Heart left ventricle (tissue), 16 donors: ENCODE measurements around the gene TF. TPM values are rescaled to one million over a fixed set of nuclear protein-coding genes. Genes with fewer than 3 reads are reported as not detected.

Experiments used
- ATAC-seq, 4 donors: fragments of 200-7000 bp; cut with Tn5 transposase; one replicate each; pipeline ENCODE4 v1.9.1; 2020 to 2022; ENCODE audit warnings: moderate library complexity in 4 of 4, mild to moderate bottlenecking in 3 of 4, moderate number of reproducible peaks in 1 of 4
- DNase-seq, 5 donors: peaks; one replicate each; pipeline ENCODE4 v3.0.0-alpha.2; 2020
- H3K27ac ChIP-seq, 12 donors: fragments of 200-600 bp; sonication (generic) in 4 of 12; one replicate each; pipeline versions ENCODE4 v1.5.0 to v1.8.0; 2016 to 2022; ENCODE audit warnings: mild to moderate bottlenecking in 2 of 12
- H3K27me3 ChIP-seq, 9 donors: fragments of 200-600 bp; sonication (generic) in 2 of 9; one replicate each; pipeline versions ENCODE4 v1.5.1 to v1.8.0; 2016 to 2022; ENCODE audit warnings: mild to moderate bottlenecking in 3 of 9
- H3K36me3 ChIP-seq, 9 donors: fragments of 200-600 bp; sonication (generic) in 2 of 9; one replicate each; pipeline versions ENCODE4 v1.5.0 to v1.8.0; 2018 to 2022; ENCODE audit warnings: mild to moderate bottlenecking in 2 of 9
- H3K4me1 ChIP-seq, 12 donors: fragments of 200-600 bp; sonication (generic) in 4 of 12; one replicate each; pipeline versions ENCODE4 v1.5.0 to v1.8.0; 2016 to 2022; ENCODE audit warnings: mild to moderate bottlenecking in 3 of 12
- H3K4me3 ChIP-seq, 12 donors: fragments of 200-600 bp; sonication (generic) in 4 of 12; one replicate each; pipeline versions ENCODE4 v1.5.0 to v1.8.0; 2017 to 2022; ENCODE audit warnings: mild to moderate bottlenecking in 9 of 12, moderate library complexity in 4 of 12
- H3K9me3 ChIP-seq, 12 donors: fragments of 200-600 bp; sonication (generic) in 4 of 12; one replicate each; pipeline versions ENCODE4 v1.5.0 to v1.8.0; 2016 to 2022; ENCODE audit warnings: mild to moderate bottlenecking in 1 of 12
- POLR2A ChIP-seq, 2 donors: fragments of 450-650 bp; IDR thresholded peaks; one replicate each; pipeline ENCODE4 v1.6.1; 2017; ENCODE audit warnings: antibody characterized with exemption in 2 of 2, mild to moderate bottlenecking in 2 of 2, moderate library complexity in 2 of 2
- WGBS, 4 donors: extraction: QIAGEN DNeasy Blood & Tissue Kit in 2 of 4; methylation state at CpG; one replicate each; pipeline versions ENCODE4 v1.1.5 to v1.1.7; 2013 to 2018; 5-methylcytosine and 5-hydroxymethylcytosine counted together
- intact Hi-C, 10 donors: fragments of 100-400 bp; cut with DNase I; formaldehyde crosslinking; loops; one replicate each; pipeline versions ENCODE4 v1.11.1 to v1.14.2; 2022
- polyA plus RNA-seq, 2 donors: library from polyadenylated mRNA; stranded (reverse); fragments of 200-250 nt; gene quantifications; one replicate each; pipeline ENCODE4 v1.2.3, GENCODE V29; 2013
- total RNA-seq, 9 donors: library from RNA; depleted of rRNA in 2 of 9; stranded (reverse); fragments of >200 nt in 2 of 9; fragmentation: NEBNext Ultra II Directional in 3 of 9; extraction: Animal tissue kit (Norgen Biotek cat#: 25700) in 3 of 9; gene quantifications; one replicate each; pipeline versions ENCODE4 v1.1.0 to v1.2.4, GENCODE V29; 2016 to 2023
- TF ChIP-seq, protein P1 (sequence below), 12 donors: fragments of 200-600 bp; sonication (generic) in 4 of 12; IDR thresholded peaks; one replicate each; pipeline versions ENCODE4 v1.5.0 to v1.8.0; 2018 to 2022; ENCODE audit warnings: antibody characterized with exemption in 12 of 12, mild to moderate bottlenecking in 5 of 12
- donor health status: ischemic (EF 13 %, LVEDD 7.1; RV severe dilation, severe dysfunction).
- donor health status: healthy with polysubstance abuse.
- donor health status: DM: no; HTN: yes; CAD: no.
- donor health status: DM: no; HTN: no; CAD: no.
- donor health status: ischemic (EF 25% LVEDD 6.9; RV normal size, moderate dysfunction).
- donor health status: ischemic (EF 25% LVEDD 5.7; RV mildly dilated, moderate dysfunction).
- donor health status: healthy.
- donor health status: DM: yes; HTN: yes; CAD: no.
- donor health status: ischemic (EF 35%, LVEDD 5.7; RV mildly dilated, moderate dysfunction).
- donor health status: nonischemic (EF 11% LVEDD 7.7; RV severe dilation, severe dysfunction).
- donor health status: DM: yes; HTN: yes; CAD: no.
- donor health status: PGD.
- donor health status: ischemic (EF 29% LVEDD 5.4; RV normal size, mild dysfunction).
- donor health status: nonischemic (EF 23%, LVEDD 6.1; RV moderate dilation, normal function).

Gene TF
- total and polyA plus RNA-seq, 11 donors: 0.86 to 76.0 (median 2.4) TPM; not detected in 1

DNA sequence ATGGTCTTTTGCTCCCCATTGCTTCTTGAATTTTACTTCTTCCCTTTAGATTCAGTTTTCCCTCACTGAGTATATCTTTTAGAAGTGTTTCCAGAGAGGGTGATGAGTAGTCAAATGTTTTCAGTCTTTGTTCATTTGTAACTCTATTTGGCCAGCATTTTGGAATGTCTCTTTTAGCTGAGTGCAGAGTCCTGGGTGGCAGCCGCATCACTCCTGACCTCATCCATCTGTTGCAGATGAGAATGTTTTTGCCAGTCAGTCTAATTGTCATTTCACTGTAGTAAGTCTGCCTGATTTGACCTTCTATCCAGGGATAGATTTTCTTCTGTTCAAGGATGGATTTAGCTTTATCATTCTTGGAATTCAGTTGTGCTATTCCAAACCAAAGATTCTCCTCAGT, 66.7 kb downstream of the TF start:
- Histone ChIP-seq H3K9me3 (no peaks in the 10 kb centered on the region), H3K27me3 (no peaks in the 10 kb centered on the region), H3K4me3 (no peak overlapping the region), H3K36me3 (peaks cover 0 to 100% (median 90%) of the 10 kb centered on the region in 9 donors), H3K4me1 (peaks cover 0 to 10% (median 0%) of the 10 kb centered on the region in 12 donors), H3K27ac (no peak overlapping the region)
- TF ChIP-seq POLR2A (IDR thresholded peaks at IDR 0.05): no peak
- TF ChIP-seq, protein P1, sequence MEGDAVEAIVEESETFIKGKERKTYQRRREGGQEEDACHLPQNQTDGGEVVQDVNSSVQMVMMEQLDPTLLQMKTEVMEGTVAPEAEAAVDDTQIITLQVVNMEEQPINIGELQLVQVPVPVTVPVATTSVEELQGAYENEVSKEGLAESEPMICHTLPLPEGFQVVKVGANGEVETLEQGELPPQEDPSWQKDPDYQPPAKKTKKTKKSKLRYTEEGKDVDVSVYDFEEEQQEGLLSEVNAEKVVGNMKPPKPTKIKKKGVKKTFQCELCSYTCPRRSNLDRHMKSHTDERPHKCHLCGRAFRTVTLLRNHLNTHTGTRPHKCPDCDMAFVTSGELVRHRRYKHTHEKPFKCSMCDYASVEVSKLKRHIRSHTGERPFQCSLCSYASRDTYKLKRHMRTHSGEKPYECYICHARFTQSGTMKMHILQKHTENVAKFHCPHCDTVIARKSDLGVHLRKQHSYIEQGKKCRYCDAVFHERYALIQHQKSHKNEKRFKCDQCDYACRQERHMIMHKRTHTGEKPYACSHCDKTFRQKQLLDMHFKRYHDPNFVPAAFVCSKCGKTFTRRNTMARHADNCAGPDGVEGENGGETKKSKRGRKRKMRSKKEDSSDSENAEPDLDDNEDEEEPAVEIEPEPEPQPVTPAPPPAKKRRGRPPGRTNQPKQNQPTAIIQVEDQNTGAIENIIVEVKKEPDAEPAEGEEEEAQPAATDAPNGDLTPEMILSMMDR (IDR thresholded peaks at IDR 0.05): no peak
- ATAC-seq (peak in 1 of 4 donors; percentile 60), DNase-seq (no peak)
- 65 to 74% (median 69%) methylated on average over 1 of the region's 1 CpG for whole genome bisulfite sequencing, 4 donors
- intact Hi-C loops: loop anchor here in 4 of 10 donors (10.0 kb wide), 3 partner anchors 148 to 672 kb away; partner anchors contain the start of genes TOPBP1 (in 2 of the 4), ANAPC13 (in 1 of the 4) and CEP63 (in 1 of the 4)

DNA sequence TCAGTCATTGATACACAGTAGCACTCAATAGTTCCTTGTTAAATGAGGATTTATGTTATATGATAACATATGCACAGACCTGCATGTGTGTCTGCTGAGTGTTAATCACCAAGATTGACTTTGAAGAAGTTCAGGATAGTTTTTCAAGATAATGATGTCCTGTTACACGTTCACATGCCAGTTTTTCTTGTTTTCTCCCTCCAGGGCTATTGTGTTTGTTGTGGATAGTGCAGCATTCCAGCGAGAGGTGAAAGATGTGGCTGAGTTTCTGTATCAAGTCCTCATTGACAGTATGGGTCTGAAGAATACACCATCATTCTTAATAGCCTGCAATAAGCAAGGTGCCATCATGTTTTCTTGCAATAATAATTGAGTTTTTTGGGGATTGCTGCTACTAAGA, 69.2 kb downstream of the TF start:
- WGBS, 4 donors: 73 to 83% (median 77%) methylated on average over 2 of the region's 2 CpGs
- intact Hi-C loops: loop anchor here in 4 of 10 donors (5.0 to 10.0 kb wide), 4 partner anchors 112 to 669 kb away; partner anchors contain the start of genes TOPBP1 (in 2 of the 4), ANAPC13 (in 1 of the 4) and CEP63 (in 1 of the 4)
- H3K27ac ChIP-seq: no peak overlapping the region
- DNase-seq (no peak), ATAC-seq (no peak)
- TF ChIP-seq, protein P1 (IDR thresholded peaks at IDR 0.05): no peak
- peaks cover 0 to 96% (median 91%) of the 10 kb centered on the region in 9 donors for H3K36me3 ChIP-seq
- peaks cover 0 to 10% (median 0%) of the 10 kb centered on the region in 12 donors for H3K4me1 ChIP-seq
- no peaks in the 10 kb centered on the region for H3K9me3 ChIP-seq
- H3K4me3 ChIP-seq: no peak overlapping the region
- H3K27me3 ChIP-seq: no peaks in the 10 kb centered on the region

DNA sequence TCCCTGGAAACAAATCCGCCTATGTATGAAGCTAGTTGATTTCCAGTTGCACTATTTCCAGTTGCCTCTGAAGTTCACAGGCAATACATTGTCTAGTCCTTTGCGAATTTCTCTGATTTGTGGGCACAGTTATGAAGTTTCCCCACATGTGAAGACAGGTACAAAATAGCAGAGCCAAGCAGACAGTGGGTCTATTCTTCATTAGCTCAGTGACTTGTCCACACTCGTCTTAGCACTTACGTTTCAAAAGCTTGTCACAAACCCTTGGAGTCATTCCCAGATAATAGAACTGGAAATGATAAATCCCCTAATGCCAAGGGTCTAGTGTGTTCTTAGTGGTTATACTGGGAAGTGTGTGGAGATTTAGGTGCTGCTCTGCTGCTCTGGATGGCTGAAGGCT, 73.9 kb downstream of the TF start:
- DNase-seq: no peak
- Histone ChIP-seq H3K9me3 (no peaks in the 10 kb centered on the region), H3K4me3 (no peak overlapping the region), H3K27me3 (no peaks in the 10 kb centered on the region), H3K27ac (no peak overlapping the region), H3K36me3 (peaks cover 0 to 88% (median 67%) of the 10 kb centered on the region in 9 donors), H3K4me1 (peaks cover 0 to 11% (median 4%) of the 10 kb centered on the region in 12 donors)
- intact Hi-C loops: loop anchor here in 4 of 10 donors (2.0 to 10.0 kb wide), 4 partner anchors 75 to 395 kb away; partner anchors contain the start of gene RAB6B (in 3 of the 4)
- WGBS, 4 donors: 69 to 75% (median 73%) methylated on average over 4 of the region's 4 CpGs
- ATAC-seq: no peak
- TF ChIP-seq, protein P1 (IDR thresholded peaks at IDR 0.05): no peak
- no peak for TF ChIP-seq POLR2A (IDR thresholded peaks at IDR 0.05)

DNA sequence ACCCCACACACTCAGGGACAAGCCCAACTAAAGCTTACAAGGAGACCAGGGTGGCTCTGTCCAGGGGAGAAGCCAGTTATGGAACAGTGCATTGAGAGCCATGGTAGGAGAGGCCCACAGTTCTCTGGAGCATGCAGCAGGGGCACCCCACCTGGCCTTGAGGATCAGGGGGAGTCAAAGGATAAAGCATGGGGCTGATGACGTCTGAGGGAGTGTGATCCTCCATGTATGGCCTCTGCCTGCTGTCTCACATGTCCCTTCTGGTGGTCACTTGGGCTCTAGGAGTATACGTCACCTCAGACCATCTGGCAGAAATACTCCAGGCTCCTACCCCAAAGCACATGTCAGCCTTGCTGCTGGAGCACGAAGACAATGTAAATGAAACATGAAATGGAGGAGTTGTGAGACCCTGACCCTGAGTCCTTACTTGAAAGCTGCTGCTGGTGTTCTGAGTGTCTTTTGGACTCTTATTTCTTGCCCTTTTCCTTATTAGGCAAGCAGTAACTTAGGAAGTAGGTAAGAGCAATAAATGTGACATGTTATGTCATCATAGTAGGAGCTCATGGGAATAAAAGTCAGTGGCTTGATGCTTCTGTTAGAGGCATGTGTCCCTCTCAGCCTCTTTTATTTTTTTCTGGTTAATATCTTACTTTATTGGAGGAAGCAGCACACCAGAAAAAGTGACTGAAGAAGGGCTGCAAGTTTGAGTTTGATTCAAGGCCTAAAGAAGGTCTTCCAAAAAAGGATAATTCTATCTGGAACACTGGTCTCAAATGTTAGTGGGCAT, 74.9 kb downstream of the TF start:
- intact Hi-C loops: loop anchor here in 4 of 10 donors (2.0 to 10.0 kb wide), 4 partner anchors 74 to 394 kb away; partner anchors contain the start of gene RAB6B (in 3 of the 4)
- ATAC-seq: no peak
- H3K36me3 ChIP-seq: peaks cover 0 to 83% (median 57%) of the 10 kb centered on the region in 9 donors
- peaks cover 0 to 11% (median 4%) of the 10 kb centered on the region in 12 donors for H3K4me1 ChIP-seq
- H3K4me3 ChIP-seq: no peak overlapping the region
- WGBS, 4 donors: 86 to 92% (median 89%) methylated on average over 3 of the region's 3 CpGs
- TF ChIP-seq, protein P1 (IDR thresholded peaks at IDR 0.05): no peak
- TF ChIP-seq POLR2A (IDR thresholded peaks at IDR 0.05): no peak
- no peak for DNase-seq
- H3K9me3 ChIP-seq: no peaks in the 10 kb centered on the region
- peak overlapping the region in 2 of 12 donors; percentile 2 to 23 for H3K27ac ChIP-seq
- no peaks in the 10 kb centered on the region for H3K27me3 ChIP-seq
